NCI-H510A (cell line): ENCODE results near the gene PAM.
A peak's percentile ranks its signal among the peaks of the same experiment; 100 is the strongest.
"Not testable (repeated sequence)": the region's sequence is repeated elsewhere in the genome, so short reads cannot be mapped to it uniquely, and the experiment has no call there.

Experiments used
- DNase-seq: peaks from one replicate; lab custom pipeline; 2025; lab: John Stamatoyannopoulos, UW

Gene PAM

GRCh38 chr5:102751903-102752376, 3.2 kb upstream of the PAM start:
- DNase-seq: not testable (repeated sequence)

GRCh38 chr5:102753889-102754766, 977 bp upstream of the PAM start:
- no peak for DNase-seq

- DNase-seq: peak; percentile 24
Measured at GRCh38 chr5:102755686-102756371, 724 bp downstream of the PAM start.

GRCh38 chr5:102758576-102758975, 3.5 kb downstream of the PAM start:
- DNase-seq: no peak

GRCh38 chr5:102759289-102759688, 4.2 kb downstream of the PAM start:
- DNase-seq: no peak

GRCh38 chr5:102759700-102760099, 4.6 kb downstream of the PAM start:
- no peak for DNase-seq

- DNase-seq: no peak
Measured at GRCh38 chr5:102760815-102761214, 5.7 kb downstream of the PAM start.

GRCh38 chr5:102762095-102762534, 7.0 kb downstream of the PAM start:
- no peak for DNase-seq

DNA sequence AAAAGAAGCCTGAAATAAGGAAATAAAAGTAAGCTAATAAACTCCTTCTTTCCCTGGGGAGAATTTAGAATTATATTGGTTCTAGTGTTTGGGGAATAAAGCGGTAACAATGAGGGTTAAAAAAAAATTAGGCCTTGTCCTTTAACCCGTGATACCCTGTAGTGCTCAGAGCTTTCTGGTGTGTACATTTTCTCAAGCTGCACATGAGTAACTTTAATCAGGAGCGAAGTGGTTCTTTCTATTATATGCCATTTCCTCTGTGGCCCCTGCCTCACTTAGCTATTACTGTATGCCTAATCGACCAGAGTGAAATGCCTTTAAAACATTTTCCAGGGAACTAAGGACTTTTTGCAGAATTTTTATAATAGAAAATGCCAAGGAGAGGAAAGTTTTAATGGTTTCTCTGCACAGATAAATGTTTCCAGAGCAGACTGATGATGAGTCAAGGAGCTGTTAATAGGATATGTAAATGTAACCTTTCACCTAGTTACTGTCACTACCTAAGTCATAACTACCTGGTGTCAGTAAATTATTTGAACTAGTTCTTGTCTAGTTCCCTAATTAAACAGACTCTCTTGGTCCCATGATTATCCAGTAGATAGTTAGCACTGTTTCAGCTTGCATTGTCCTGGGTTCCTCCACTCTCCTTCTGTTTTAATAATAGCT, 7.6 kb downstream of the PAM start:
- DNase-seq: no peak

DNA sequence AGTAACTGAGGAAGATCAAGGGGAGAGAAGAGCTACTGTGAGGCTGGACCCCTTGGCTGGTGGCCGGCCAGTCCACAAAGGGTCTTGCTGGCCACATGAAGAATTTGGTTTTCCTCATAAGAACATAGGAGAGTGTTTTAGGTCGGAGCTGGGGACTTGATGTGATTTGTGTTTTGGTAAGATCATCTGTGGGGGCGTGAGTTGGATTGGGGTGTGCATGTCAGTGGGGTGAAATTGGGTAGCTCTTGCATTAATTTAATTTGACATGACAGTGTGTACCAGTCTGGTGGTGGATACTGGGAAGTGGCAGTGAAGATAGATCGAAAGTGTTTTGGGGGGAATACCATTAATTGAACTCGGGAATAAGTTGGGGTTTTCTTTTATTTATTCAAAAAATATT, 8.6 kb downstream of the PAM start:
- no peak for DNase-seq

- DNase-seq: no peak
Measured at GRCh38 chr5:102764381-102765004, 9.4 kb downstream of the PAM start.

DNA sequence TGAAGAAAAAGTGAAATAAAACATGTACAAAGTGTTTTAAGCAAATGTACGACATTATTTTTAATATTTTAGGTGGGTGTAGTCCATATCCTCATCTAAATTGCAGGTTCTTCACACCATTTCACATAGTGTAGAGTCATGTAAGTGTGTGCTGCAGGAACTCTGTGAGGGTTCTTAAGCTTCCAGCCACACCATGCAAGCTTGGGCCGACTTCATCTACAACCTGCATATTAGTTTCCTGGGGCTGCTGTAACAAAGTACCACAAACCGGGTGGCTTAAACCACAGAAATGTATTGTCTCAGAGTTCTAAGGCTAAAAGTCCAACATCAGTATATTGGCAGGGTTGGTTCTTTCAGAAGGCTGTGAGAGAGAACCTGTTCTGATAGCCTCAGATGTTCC, 10.2 kb downstream of the PAM start:
- no peak for DNase-seq

DNA sequence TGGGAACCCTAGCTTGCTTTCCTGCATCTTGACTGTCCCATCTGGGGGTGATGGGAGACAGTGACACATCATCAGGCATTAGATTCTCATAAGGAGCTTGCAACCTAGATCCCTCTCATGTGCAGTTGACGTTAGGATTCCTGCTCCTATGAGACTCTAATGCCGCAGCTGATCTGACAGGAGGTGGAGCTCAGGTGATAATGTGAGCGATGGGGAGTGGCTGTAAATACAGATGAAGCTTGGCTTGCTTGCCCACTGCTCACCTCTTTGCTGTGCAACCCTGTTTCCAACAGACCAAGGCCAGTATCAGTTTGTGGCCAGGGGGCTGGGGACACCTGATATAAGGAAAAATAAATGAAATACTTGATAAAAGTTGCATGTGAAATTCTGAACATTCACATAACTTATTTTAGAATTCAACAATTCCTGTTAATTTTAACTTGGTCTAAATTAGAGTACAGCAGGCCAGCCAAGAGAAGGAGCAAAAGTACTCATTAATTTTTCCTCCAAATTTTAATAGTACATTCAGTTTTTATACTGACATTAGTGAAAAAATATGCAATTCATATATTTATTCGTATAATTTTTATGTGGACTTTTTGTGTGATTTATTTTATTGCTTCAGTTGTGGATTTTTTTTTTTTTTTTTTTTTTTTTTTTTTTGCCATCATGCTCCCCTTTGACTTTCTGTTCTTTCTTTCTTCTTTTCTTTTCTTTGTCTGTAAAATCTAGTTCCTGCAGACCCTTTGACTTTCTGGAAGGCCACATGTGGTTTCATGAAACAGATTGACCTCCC, 11.4 kb downstream of the PAM start:
- DNase-seq: no peak

GRCh38 chr5:102767862-102768261, 12.8 kb downstream of the PAM start:
- no peak for DNase-seq

- DNase-seq: no peak
Measured at GRCh38 chr5:102770803-102771202, 15.7 kb downstream of the PAM start.

- DNase-seq: no peak
Measured at GRCh38 chr5:102771435-102771834, 16.3 kb downstream of the PAM start.

GRCh38 chr5:102772273-102772672, 17.2 kb downstream of the PAM start:
- DNase-seq: no peak

DNA sequence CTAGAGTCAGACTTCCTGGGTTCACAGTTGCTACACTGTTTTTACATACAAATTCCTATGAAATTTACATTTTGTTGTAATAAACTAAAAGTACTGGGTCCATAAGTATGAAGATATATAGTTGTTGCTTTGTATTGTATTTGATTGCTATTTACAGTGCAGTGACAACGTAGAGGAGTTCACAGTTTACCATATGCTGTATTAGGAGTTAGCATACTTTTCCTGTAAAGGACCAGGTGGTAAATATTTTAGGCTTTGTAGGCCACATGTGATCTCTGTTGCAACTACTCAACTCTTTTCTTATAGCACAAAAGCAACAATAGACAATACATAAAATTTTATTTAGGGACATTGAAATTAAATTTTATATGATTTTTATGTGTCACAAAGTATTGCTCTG, 18.0 kb downstream of the PAM start:
- no peak for DNase-seq

DNA sequence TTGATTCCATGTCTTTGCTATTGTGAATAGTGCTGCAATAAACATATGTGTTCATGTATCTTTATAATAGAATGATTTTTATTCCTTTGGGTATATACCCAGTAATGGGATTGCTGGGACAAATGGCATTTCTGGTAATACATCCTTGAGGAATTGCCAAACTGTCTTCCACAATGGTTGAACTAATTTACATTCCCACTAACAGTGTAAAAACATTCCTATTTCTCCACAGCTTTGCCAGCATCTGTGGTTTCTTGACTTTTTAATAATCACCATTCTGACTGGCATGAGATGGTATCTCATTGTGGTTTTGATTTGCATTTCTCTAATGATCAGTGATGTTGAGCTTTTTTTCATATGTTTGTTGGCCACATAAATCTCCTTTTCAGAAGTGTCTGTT, 20.7 kb downstream of the PAM start:
- not testable (repeated sequence) for DNase-seq

- no peak for DNase-seq
Measured at GRCh38 chr5:102777099-102777498, 22.0 kb downstream of the PAM start.

DNA sequence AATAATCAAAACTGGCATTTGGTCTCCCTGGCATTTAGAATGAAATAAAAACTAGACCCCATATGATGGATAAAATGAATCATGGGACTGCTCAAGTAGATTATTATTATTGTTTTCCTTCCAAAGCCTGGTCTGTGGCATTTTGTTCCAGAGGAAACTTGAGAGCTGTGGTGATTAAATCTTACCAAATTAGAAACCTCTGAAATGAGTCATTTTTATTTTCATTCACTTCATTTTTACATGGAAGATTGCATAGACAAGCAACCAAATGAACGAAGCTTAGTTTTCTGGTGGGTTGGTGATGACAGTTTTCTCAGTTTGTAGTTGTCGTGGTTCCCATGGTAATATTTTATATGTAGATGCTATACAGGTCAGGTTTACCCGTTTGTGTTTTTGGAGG, 23.4 kb downstream of the PAM start:
- no peak for DNase-seq
